Testis (tissue), 3 donors: ENCODE results near the gene DLG2. TPM values are rescaled to one million over a fixed set of nuclear protein-coding genes. Genes with fewer than 3 reads are reported as not detected.

Source experiments
- DNase-seq: peaks from one replicate; pipeline ENCODE4 v3.0.0-alpha.2; 2019
- H3K27ac ChIP-seq, 2 donors: fragments of 200-600 bp; sonication (generic); one replicate each; pipeline ENCODE4 v1.5.1; 2019
- H3K27me3 ChIP-seq: fragments of 200-600 bp; sonication (generic); one replicate; pipeline ENCODE4 v1.5.1; 2019
- H3K36me3 ChIP-seq: fragments of 200-600 bp; sonication (generic); one replicate; pipeline ENCODE4 v1.5.1; 2017; ENCODE audit warnings: low read depth; ENCODE audit errors: missing control alignments
- H3K4me1 ChIP-seq: fragments of 200-600 bp; sonication (generic); one replicate; pipeline ENCODE4 v1.5.1; 2019
- H3K4me3 ChIP-seq, 2 donors: fragments of 200-600 bp; sonication (generic); one replicate each; pipeline ENCODE4 v1.5.1; 2017 to 2019
- H3K9me3 ChIP-seq: fragments of 200-600 bp; sonication (generic); one replicate; pipeline ENCODE4 v1.5.1; 2017
- CTCF ChIP-seq, 3 experiments: fragments of 450-650 bp in 2 of 3; fragments of 200-600 bp in 1 of 3; sonication (generic) in 1 of 3; IDR thresholded peaks; one replicate each; pipeline ENCODE4 v1.5.1; 2016 to 2019; ENCODE audit warnings: antibody characterized with exemption in 3 of 3, mild to moderate bottlenecking in 2 of 3, moderate library complexity in 1 of 3
- POLR2A ChIP-seq: fragments of 450-650 bp; IDR thresholded peaks from one replicate; pipeline ENCODE4 v1.6.1; 2017; ENCODE audit warnings: antibody characterized with exemption, mild to moderate bottlenecking, moderate library complexity
- WGBS, 2 donors: methylation state at CpG; one replicate each; pipeline ENCODE4 v1.1.5; 2018; 5-methylcytosine and 5-hydroxymethylcytosine counted together
- intact Hi-C: fragments of 100-400 bp; cut with DNase I; formaldehyde crosslinking; loops from one replicate; pipeline ENCODE4 v1.15.1; 2023; ENCODE audit warnings: low total_unique reads
- polyA plus RNA-seq: library from polyadenylated mRNA; stranded (reverse); fragments of 350-450 nt; fragmentation: Illumina TruSeq; extraction: RNeasy Lipid Tissue Mini Kit (QIAGEN cat#74804); gene quantifications from one replicate; pipeline ENCODE4 v1.2.3, GENCODE V29; 2014; ENCODE audit warnings: low read depth, low replicate concordance; ENCODE audit not compliant: insufficient read depth
- total RNA-seq, 2 donors: library from RNA; depleted of rRNA; stranded (reverse); fragments of >200 nt; gene quantifications; one replicate each; pipeline ENCODE4 v1.2.3, GENCODE V29; 2016

The DLG2 gene
- total and polyA plus RNA-seq, 3 donors from 2014 or later, result 13.8 to 23.0 (median 14.1) TPM

- intact Hi-C loops, result no loop called here
- Histone ChIP-seq H3K36me3 (no peaks in the 10 kb centered on the region), H3K27me3 (no peaks in the 10 kb centered on the region), H3K27ac (no peak overlapping the region), H3K4me1 (no peaks in the 10 kb centered on the region), H3K9me3 (no peaks in the 10 kb centered on the region), H3K4me3 (no peak overlapping the region)
- TF ChIP-seq CTCF (IDR thresholded peaks at IDR 0.05) (no peak), POLR2A (no peak)
- no peak for DNase-seq
Observed at GRCh38 chr11:83477772-83478171, 2149.4 kb downstream of the DLG2 start.

- 88 to 90% methylated on average over 3 of the region's 3 CpGs for WGBS, 2 donors
- intact Hi-C loops, result no loop called here
- TF ChIP-seq POLR2A (no peak), CTCF (IDR thresholded peaks at IDR 0.05) (no peak)
- H3K4me3 ChIP-seq, result no peak overlapping the region
- H3K27me3 ChIP-seq, result no peaks in the 10 kb centered on the region
- no peaks in the 10 kb centered on the region for H3K36me3 ChIP-seq
- no peak for DNase-seq
- H3K9me3 ChIP-seq, result no peaks in the 10 kb centered on the region
- no peak overlapping the region for H3K27ac ChIP-seq
- H3K4me1 ChIP-seq, result no peaks in the 10 kb centered on the region
Observed at GRCh38 chr11:83475760-83476159, 2151.4 kb downstream of the DLG2 start.

- WGBS, 2 donors, result 88 to 89% methylated on average over 3 of the region's 3 CpGs
- intact Hi-C loops, result no loop called here
Observed at GRCh38 chr11:83473743-83474142, 2153.4 kb downstream of the DLG2 start.

GRCh38 chr11:83472806-83473205 lies 2154.3 kb downstream of the DLG2 start:
- intact Hi-C loops, result no loop called here
- Histone ChIP-seq H3K27me3 (no peaks in the 10 kb centered on the region), H3K4me3 (no peak overlapping the region), H3K9me3 (no peaks in the 10 kb centered on the region), H3K27ac (no peak overlapping the region), H3K36me3 (no peaks in the 10 kb centered on the region), H3K4me1 (no peaks in the 10 kb centered on the region)
- TF ChIP-seq CTCF (IDR thresholded peaks at IDR 0.05), result no peak
- no peak for TF ChIP-seq POLR2A
- no peak for DNase-seq

More at GRCh38 chr11:83473743-83474142, 2153.4 kb downstream of the DLG2 start:
- Histone ChIP-seq H3K4me3 (no peak overlapping the region), H3K27ac (no peak overlapping the region), H3K9me3 (no peaks in the 10 kb centered on the region), H3K27me3 (no peaks in the 10 kb centered on the region), H3K36me3 (no peaks in the 10 kb centered on the region), H3K4me1 (no peaks in the 10 kb centered on the region)
- no peak for TF ChIP-seq POLR2A
- no peak for TF ChIP-seq CTCF (IDR thresholded peaks at IDR 0.05)
- DNase-seq, result no peak

- DNase-seq, result no peak
- Histone ChIP-seq H3K9me3 (no peaks in the 10 kb centered on the region), H3K4me1 (no peaks in the 10 kb centered on the region), H3K27me3 (no peaks in the 10 kb centered on the region), H3K27ac (no peak overlapping the region), H3K4me3 (no peak overlapping the region), H3K36me3 (no peaks in the 10 kb centered on the region)
- 80 to 84% methylated on average over 5 of the region's 5 CpGs for WGBS, 2 donors
- TF ChIP-seq CTCF (IDR thresholded peaks at IDR 0.05) (no peak), POLR2A (no peak)
- intact Hi-C loops, result no loop called here
Observed at GRCh38 chr11:83471831-83472727, 2155.1 kb downstream of the DLG2 start.
